ENCODE measurements around the gene LHFPL5. TPM values are rescaled to one million over a fixed set of nuclear protein-coding genes. Genes with fewer than 3 reads are reported as not detected.

LHFPL5 gene
- total and polyA plus RNA-seq, 2 of the 13 experiments (the other 11 are each of a cell fraction or from before 2014, with no cell fraction given), result 0.03 TPM; not detected in 1

GRCh38 chr6:35776364-35777215 lies 28.6 kb upstream of the LHFPL5 start, which contains the start of gene CLPSL2 (continued):
- TF ChIP-seq MBNL3 (CRISPR knock-in tag; conservative IDR thresholded peaks at IDR 0.05) (no peak), SALL1 (CRISPR knock-in tag; IDR thresholded peaks at IDR 0.05) (0 out of 2 replicates have a peak, but pooled peaks have one; percentile 29), ZGPAT (CRISPR knock-in tag; IDR thresholded peaks at IDR 0.05) (0 out of 2 replicates have a peak, but pooled peaks have one; percentile 30), YY1 (IDR thresholded peaks at IDR 0.05; ENCODE audit: insufficient read depth, insufficient replicate concordance, low read depth, low read length) (no peak), CEBPB (IDR thresholded peaks at IDR 0.05; ENCODE audit: borderline replicate concordance, low read depth, low read length) (no peak), ZBTB46 (CRISPR knock-in tag; IDR thresholded peaks at IDR 0.05; ENCODE audit: borderline replicate concordance) (no peak), ZNF337 (CRISPR knock-in tag; IDR thresholded peaks at IDR 0.05; ENCODE audit: borderline replicate concordance, low read depth) (no peak), STAT5B (CRISPR knock-in tag; IDR thresholded peaks at IDR 0.05) (no peak), BCLAF1 (IDR thresholded peaks at IDR 0.05) (no peak), ZNF276 (CRISPR knock-in tag; IDR thresholded peaks at IDR 0.05; ENCODE audit: low read depth) (no peak), ZNF781 (CRISPR knock-in tag; IDR thresholded peaks at IDR 0.05; ENCODE audit: borderline replicate concordance, not compliant biosample characterization) (no peak), NFIB (CRISPR knock-in tag; IDR thresholded peaks at IDR 0.05; ENCODE audit: borderline replicate concordance) (no peak), ZBTB44 (CRISPR knock-in tag; IDR thresholded peaks at IDR 0.05) (no peak), GTF3A (CRISPR knock-in tag; conservative IDR thresholded peaks at IDR 0.05) (no peak), KDM5B (CRISPR knock-in tag; IDR thresholded peaks at IDR 0.05; ENCODE audit: borderline replicate concordance) (peak; percentile 33; the same call in 1 of the 2 replicates)
